DND-41 (cell line): ENCODE measurements around the gene GALK1.
A peak's percentile ranks its signal among the peaks of the same experiment; 100 is the strongest.

Experiments used
- ATAC-seq: fragments of 200-7000 bp; cut with Tn5 transposase; 3 replicates; pipeline ENCODE4 v1.9.1; 2021; ENCODE audit warnings: low read depth; ENCODE audit not compliant: insufficient read depth
- DNase-seq: peaks from one replicate; pipeline ENCODE4 v3.0.0-alpha.2; 2020
- H2AFZ ChIP-seq: 2 replicates; pipeline ENCODE4 v1.6.0; 2012; ENCODE audit warnings: low read depth, low read length
- H3K27ac ChIP-seq: 2 replicates; pipeline ENCODE4 v1.5.1; 2012; ENCODE audit warnings: low read length, inconsistent platforms
- H3K27me3 ChIP-seq: fragments of 200-600 bp; sonication (generic); 2 replicates; pipeline ENCODE4 v1.6.0; 2012; ENCODE audit warnings: low read length, mild to moderate bottlenecking, inconsistent platforms; ENCODE audit not compliant: insufficient read depth, poor library complexity
- H3K36me3 ChIP-seq: 2 replicates; pipeline ENCODE4 v1.5.1; 2012; ENCODE audit warnings: low read length, inconsistent platforms; ENCODE audit not compliant: insufficient read depth
- H3K4me1 ChIP-seq: 2 replicates; pipeline ENCODE4 v1.5.1; 2012; ENCODE audit warnings: mild to moderate bottlenecking, low read length; ENCODE audit not compliant: insufficient read depth
- H3K4me2 ChIP-seq: 2 replicates; pipeline ENCODE4 v1.6.0; 2012; ENCODE audit warnings: mild to moderate bottlenecking, moderate library complexity, low read length, inconsistent platforms; ENCODE audit not compliant: insufficient read depth
- H3K4me3 ChIP-seq, 2 experiments: fragments of 200-600 bp in 1 of 2; shearing (Covaris generic) in 1 of 2; 2 replicates each; pipeline ENCODE4 v1.5.1; 2012 to 2016; ENCODE audit warnings: inconsistent platforms in 2 of 2, low read length in 2 of 2, mild to moderate bottlenecking in 2 of 2, low read depth in 1 of 2, moderate library complexity in 1 of 2
- H3K79me2 ChIP-seq: 2 replicates; pipeline ENCODE4 v1.6.0; 2012; ENCODE audit warnings: low read length, inconsistent platforms; ENCODE audit not compliant: insufficient read depth
- H3K9ac ChIP-seq: 2 replicates; pipeline ENCODE4 v1.6.0; 2012; ENCODE audit warnings: low read depth, mild to moderate bottlenecking, inconsistent platforms, low read length, moderate library complexity
- H3K9me3 ChIP-seq: 2 replicates; pipeline ENCODE4 v1.5.1; 2012; ENCODE audit warnings: low read length, moderate library complexity, mild to moderate bottlenecking, inconsistent platforms; ENCODE audit not compliant: insufficient read depth, severe bottlenecking
- H4K20me1 ChIP-seq: 2 replicates; pipeline ENCODE4 v1.6.0; 2012; ENCODE audit warnings: low read length; ENCODE audit not compliant: insufficient read depth
- EZH2 ChIP-seq: IDR thresholded peaks from 3 replicates; pipeline ENCODE4 v1.6.1; 2012; ENCODE audit warnings: borderline replicate concordance, low read depth, mild to moderate bottlenecking, moderate library complexity, low read length, inconsistent platforms; ENCODE audit not compliant: severe bottlenecking
- TF ChIP-seq, protein P1 (sequence below): IDR thresholded peaks from 2 replicates; pipeline ENCODE4 v1.5.1; 2012; ENCODE audit warnings: borderline replicate concordance, low read length, moderate library complexity, mild to moderate bottlenecking; ENCODE audit not compliant: poor library complexity, severe bottlenecking; ENCODE audit errors: extremely low read depth

The GALK1 gene

DNA sequence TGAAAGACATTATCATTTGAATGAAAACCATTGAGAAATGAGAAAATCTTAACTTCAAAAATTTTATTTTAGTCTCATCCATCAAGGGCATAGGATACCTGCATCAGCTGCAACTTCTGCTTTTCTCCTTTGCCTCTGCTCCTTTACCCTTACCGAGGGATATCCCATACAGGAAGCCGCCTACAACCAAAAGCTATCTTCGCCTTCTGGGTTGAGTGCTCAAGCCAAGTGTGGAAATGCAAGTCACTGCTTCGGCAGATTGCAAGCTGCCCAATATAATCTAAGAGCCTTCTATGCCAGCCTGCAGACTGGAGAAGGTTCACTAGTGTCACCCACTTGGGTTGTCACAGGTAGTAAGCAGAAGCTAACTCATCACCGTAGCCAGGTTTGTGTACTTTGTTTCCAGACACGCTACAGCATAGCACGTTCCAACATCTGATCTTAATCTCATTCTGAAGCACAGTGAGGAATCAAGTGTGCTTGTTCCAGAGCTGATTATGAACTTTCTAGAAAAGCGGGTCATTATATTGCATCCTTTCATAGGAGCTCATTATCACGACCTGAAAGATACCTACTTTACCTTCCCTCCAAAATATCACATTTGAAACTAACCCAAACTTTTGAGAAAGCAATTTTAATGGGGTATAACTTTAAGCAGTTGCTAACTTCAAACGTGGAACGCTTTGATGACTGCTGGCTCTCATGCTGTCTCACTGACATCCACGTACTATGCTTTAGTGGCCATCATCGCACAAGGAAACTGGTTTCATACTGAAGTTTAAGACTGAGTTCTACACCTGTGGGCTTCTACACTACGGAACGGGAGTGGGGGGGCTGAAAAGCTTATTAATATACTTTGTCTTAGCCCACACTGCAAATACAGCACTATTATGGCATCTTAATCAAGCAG lies 11.6 kb upstream of the GALK1 start:
- H3K27me3 ChIP-seq: no peaks in the 10 kb centered on the region
- peaks cover 42% of the 10 kb centered on the region for H4K20me1 ChIP-seq
- no peak overlapping the region for H2AFZ ChIP-seq
- no peaks in the 10 kb centered on the region for H3K9me3 ChIP-seq
- peak overlapping the region; percentile 12; the same call in 1 of the 2 replicates for H3K27ac ChIP-seq
- no peak for TF ChIP-seq EZH2
- TF ChIP-seq, protein P1, sequence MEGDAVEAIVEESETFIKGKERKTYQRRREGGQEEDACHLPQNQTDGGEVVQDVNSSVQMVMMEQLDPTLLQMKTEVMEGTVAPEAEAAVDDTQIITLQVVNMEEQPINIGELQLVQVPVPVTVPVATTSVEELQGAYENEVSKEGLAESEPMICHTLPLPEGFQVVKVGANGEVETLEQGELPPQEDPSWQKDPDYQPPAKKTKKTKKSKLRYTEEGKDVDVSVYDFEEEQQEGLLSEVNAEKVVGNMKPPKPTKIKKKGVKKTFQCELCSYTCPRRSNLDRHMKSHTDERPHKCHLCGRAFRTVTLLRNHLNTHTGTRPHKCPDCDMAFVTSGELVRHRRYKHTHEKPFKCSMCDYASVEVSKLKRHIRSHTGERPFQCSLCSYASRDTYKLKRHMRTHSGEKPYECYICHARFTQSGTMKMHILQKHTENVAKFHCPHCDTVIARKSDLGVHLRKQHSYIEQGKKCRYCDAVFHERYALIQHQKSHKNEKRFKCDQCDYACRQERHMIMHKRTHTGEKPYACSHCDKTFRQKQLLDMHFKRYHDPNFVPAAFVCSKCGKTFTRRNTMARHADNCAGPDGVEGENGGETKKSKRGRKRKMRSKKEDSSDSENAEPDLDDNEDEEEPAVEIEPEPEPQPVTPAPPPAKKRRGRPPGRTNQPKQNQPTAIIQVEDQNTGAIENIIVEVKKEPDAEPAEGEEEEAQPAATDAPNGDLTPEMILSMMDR: no peak
- no peak for DNase-seq
- peak overlapping the region in 1 of 2 experiments; percentile 22; a peak in 1 of 4 replicates for H3K4me3 ChIP-seq
- peaks cover 31% of the 10 kb centered on the region for H3K79me2 ChIP-seq
- H3K36me3 ChIP-seq: peaks cover 44% of the 10 kb centered on the region
- ATAC-seq: no peak
- H3K4me1 ChIP-seq: peaks cover 27% of the 10 kb centered on the region
- 0 out of 2 replicates have a peak overlapping the region, but pooled peaks have one; percentile 94 for H3K9ac ChIP-seq
- H3K4me2 ChIP-seq: peak overlapping the region; percentile 77

DNA sequence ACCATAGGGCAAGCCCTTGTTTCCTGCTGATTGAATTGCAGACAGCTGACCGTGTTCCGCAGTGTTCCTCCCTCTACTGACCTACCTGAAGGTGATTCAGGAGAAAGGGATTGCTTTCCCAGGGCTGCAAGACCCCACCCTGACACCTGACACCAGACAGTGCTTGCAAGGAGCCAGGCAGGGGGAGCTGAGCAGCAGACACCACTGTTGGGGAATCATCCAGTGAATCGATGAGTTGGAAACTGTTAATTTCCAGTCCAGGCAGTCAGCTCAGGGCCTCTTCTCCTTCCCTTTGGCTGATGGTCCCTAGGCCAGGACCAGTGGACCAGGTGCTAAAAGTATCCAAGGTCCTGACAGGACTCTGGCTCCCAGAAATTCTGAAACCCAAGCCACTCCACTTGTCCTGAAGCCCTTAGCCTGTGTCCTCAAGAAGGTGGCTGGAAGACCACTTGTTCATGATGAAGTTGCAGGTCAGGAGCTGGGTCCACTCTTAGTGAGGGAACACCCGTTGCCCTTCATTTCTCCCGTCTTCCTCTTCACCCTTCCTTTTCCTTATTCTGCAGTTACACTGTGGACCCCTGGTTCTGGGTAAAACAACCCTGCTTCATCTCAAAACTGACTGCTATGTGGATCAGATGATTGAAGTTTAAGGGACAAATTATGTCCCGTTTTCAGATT lies 10.1 kb upstream of the GALK1 start:
- ATAC-seq: no peak
- H3K36me3 ChIP-seq: peaks cover 44% of the 10 kb centered on the region
- 0 out of 2 replicates have a peak overlapping the region, but pooled peaks have one; percentile 0 for H3K27ac ChIP-seq

GRCh38 chr17:75774471-75774990 lies 9.5 kb upstream of the GALK1 start:
- DNase-seq (no peak), ATAC-seq (no peak)
- H4K20me1 ChIP-seq: peaks cover 42% of the 10 kb centered on the region
- no peak overlapping the region for H3K4me3 ChIP-seq
- no peaks in the 10 kb centered on the region for H3K27me3 ChIP-seq
- TF ChIP-seq EZH2: no peak
- TF ChIP-seq, protein P1: peak; percentile 2
- H3K4me2 ChIP-seq: no peak overlapping the region
- H3K9ac ChIP-seq: no peak overlapping the region
- H3K36me3 ChIP-seq: peaks cover 44% of the 10 kb centered on the region
- peaks cover 17% of the 10 kb centered on the region for H3K4me1 ChIP-seq
- no peaks in the 10 kb centered on the region for H3K9me3 ChIP-seq
- H3K79me2 ChIP-seq: peaks cover 30% of the 10 kb centered on the region
- H3K27ac ChIP-seq: no peak overlapping the region
- no peak overlapping the region for H2AFZ ChIP-seq

More for the DNA sequence above, 10.1 kb upstream of the GALK1 start:
- TF ChIP-seq, protein P1: peak; percentile 0
- no peak for TF ChIP-seq EZH2
- no peak overlapping the region for H3K9ac ChIP-seq
- DNase-seq: no peak
- no peak overlapping the region for H3K4me3 ChIP-seq
- H3K4me1 ChIP-seq: peaks cover 19% of the 10 kb centered on the region
- no peak overlapping the region for H3K4me2 ChIP-seq
- H3K79me2 ChIP-seq: peaks cover 31% of the 10 kb centered on the region
- no peaks in the 10 kb centered on the region for H3K9me3 ChIP-seq
- no peak overlapping the region for H2AFZ ChIP-seq
- no peaks in the 10 kb centered on the region for H3K27me3 ChIP-seq
- H4K20me1 ChIP-seq: peaks cover 42% of the 10 kb centered on the region
